Embryonic facial prominence (tissue), 1 donor: ENCODE measurements around the gene PRSS2.

Source experiments
- DNase-seq: peaks from one replicate; pipeline ENCODE4 v3.0.0-alpha.2; 2016; ENCODE audit errors: extremely low spot score

Gene PRSS2

DNA sequence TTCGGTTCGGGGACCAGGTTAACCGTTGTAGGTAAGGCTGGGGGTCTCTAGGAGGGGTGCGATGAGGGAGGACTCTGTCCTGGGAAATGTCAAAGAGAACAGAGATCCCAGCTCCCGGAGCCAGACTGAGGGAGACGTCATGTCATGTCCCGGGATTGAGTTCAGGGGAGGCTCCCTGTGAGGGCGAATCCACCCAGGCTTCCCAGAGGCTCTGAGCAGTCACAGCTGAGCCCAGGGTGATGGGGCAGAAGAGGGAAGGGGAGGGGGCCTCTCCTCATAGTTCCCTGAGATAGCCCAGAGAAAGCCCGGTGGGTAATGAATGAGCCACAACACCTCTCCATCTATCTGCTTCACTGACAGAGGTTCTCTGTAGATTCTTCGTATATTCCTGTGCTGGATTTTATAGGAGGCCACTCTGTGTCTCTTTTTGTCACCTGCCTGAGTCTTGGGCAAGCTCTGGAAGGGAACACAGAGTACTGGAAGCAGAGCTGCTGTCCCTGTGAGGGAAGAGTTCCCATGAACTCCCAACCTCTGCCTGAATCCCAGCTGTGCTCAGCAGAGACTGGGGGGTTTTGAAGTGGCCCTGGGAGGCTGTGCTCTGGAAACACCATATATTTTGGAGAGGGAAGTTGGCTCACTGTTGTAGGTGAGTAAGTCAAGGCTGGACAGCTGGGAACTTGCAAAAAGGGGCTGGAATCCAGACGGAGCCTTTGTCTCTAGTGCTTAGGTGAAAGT is 16.4 kb downstream of the PRSS2 start:
- DNase-seq: no peak

GRCh38 chr7:142787783-142788182 is 17.0 kb downstream of the PRSS2 start:
- DNase-seq: no peak

GRCh38 chr7:142788303-142789289 is 17.8 kb downstream of the PRSS2 start:
- DNase-seq: no peak

DNA sequence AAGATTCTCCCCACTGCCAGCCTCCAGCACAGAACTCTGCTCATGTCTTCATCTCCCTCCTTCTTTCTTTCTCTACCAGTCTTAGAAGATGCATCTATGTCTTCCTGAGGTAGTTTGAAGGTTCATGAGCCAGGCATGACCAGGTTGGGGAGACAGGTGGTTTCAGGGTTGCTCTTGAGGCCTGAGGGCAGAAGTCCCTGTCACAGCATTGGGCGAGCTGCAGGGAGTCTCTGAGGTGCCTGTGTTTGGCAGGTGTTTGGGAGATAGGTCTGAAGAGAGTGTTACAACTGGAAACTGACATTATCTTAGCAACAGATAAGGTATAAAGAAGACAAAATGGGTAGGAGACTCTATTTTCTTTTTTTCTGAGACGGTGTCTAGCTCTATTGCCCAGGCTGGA is 18.7 kb downstream of the PRSS2 start:
- DNase-seq: no peak

DNA sequence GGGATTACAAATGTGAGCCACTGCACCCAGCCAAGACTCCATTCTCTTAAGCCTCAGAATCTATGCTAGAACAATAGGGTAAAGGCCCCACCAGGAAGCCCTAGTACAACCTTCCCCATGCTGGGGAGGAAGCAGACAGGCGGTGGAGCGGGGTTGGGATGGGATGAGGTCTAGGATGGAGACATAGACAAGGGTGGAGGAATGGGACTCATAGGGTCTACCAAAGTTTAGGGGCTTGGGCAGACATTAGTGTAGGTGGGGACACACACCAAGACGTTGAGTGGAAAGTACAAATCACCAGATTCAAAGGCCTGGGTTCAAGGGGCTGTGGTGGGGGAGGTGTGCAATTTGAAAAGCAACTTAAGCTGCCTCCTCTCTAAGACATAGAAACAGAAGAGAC is 19.3 kb downstream of the PRSS2 start:
- DNase-seq: no peak

DNA sequence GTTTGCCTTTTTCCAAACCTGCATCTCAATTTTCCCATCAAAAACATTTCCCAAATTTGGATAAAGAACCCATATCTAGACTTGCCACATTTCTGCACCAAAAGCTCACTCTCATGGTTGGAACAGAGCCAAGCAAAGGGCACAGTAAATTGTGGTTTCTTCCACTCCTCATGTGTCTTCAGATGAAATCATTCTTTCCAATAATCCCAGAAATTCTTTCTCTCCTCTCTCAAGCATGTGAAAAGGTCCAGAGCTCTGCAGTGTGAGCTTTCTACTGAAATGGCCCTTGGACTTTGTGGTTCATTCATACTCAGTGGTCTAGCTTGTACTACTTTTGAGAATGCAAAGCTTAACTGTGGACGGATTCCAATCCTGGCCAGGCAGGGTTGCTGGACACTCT is 19.8 kb downstream of the PRSS2 start:
- no peak for DNase-seq

DNA sequence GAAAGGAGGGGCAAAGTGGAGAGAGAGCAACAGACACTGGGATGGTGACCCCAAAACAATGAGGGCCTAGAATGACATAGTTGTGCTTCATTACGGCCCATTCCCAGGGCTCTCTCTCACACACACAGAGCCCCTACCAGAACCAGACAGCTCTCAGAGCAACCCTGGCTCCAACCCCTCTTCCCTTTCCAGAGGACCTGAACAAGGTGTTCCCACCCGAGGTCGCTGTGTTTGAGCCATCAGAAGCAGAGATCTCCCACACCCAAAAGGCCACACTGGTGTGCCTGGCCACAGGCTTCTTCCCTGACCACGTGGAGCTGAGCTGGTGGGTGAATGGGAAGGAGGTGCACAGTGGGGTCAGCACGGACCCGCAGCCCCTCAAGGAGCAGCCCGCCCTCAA is 20.7 kb downstream of the PRSS2 start:
- no peak for DNase-seq

DNA sequence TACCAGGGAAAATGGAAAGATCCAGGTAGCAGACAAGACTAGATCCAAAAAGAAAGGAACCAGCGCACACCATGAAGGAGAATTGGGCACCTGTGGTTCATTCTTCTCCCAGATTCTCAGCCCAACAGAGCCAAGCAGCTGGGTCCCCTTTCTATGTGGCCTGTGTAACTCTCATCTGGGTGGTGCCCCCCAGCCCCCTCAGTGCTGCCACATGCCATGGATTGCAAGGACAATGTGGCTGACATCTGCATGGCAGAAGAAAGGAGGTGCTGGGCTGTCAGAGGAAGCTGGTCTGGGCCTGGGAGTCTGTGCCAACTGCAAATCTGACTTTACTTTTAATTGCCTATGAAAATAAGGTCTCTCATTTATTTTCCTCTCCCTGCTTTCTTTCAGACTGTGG is 21.4 kb downstream of the PRSS2 start:
- no peak for DNase-seq

GRCh38 chr7:142792593-142792992 is 21.8 kb downstream of the PRSS2 start:
- DNase-seq: no peak

DNA sequence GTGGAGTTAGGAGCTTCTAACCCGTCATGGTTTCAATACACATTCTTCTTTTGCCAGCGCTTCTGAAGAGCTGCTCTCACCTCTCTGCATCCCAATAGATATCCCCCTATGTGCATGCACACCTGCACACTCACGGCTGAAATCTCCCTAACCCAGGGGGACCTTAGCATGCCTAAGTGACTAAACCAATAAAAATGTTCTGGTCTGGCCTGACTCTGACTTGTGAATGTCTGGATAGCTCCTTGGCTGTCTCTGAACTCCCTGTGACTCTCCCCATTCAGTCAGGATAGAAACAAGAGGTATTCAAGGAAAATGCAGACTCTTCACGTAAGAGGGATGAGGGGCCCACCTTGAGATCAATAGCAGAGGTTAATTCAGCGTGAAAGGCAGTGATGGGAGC is 22.4 kb downstream of the PRSS2 start:
- DNase-seq: no peak

DNA sequence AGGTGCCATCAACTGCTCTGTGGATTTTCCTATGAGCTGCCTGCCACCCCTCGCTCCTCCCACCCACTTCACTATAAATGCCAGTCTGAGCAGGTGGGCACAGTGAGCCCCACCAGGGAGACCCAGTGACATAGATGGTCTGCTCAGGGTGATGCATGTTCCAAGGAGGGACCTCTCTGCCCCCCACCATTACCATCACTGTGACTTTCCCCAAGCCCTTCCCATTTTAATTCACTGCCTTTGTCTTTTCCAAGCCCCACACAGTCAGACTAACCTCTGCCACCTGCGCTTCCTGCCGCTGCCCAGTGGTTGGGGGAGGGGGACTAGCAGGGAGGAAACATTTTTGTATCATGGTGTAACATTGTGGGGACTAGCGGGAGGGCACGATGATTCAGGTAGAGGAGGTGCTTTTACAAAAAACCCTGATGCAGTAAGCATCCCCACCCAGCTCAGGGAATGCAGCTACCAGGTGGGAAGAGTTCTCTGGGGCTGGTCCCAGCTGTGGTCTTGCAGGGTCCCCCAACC is 24.6 kb downstream of the PRSS2 start:
- DNase-seq: no peak

DNA sequence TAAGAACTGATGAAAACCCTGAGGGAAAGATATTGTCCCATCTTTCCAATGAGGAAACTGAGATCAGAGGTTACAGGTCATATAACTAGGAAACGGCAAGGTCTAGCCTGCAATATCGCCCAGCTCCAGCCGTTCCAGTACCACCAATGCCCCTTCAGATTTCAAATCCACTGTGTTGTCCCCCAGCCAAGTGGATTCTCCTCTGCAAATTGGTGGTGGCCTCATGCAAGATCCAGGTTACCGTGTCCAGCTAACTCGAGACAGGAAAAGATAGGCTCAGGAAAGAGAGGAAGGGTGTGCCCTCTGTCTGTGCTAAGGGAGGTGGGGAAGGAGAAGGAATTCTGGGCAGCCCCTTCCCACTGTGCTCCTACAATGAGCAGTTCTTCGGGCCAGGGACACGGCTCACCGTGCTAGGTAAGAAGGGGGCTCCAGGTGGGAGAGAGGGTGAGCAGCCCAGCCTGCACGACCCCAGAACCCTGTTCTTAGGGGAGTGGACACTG is 25.3 kb downstream of the PRSS2 start:
- DNase-seq: no peak

- no peak for DNase-seq
These were observed 26.0 kb downstream of the PRSS2 start for GRCh38 chr7:142796501-142797390.

- DNase-seq: no peak
These were observed 26.9 kb downstream of the PRSS2 start for GRCh38 chr7:142797391-142798377.

- no peak for DNase-seq
These were observed 28.0 kb downstream of the PRSS2 start for GRCh38 chr7:142798451-142799436.

- DNase-seq: no peak
These were observed 28.7 kb downstream of the PRSS2 start for GRCh38 chr7:142799437-142799835.

DNA sequence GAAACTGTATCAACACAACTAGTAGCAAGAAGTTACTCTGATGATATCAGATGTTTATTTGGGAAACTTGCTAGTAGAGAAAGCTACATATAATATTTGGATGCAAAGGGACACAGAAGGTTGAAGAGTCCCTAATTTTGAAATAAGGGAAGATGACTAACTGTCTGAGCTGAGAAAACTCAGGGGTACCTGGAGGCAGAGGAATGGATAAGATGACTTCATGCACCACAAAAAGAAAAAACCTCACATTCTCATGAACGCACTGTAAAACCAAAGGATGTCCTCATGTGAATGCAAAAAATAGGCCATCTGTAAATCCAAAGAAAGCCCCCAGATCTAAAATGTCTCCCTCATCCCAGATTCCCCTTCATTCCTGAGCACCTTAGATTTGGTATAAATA is 29.3 kb downstream of the PRSS2 start:
- no peak for DNase-seq

- DNase-seq: no peak
These were observed 30.0 kb downstream of the PRSS2 start for GRCh38 chr7:142800699-142801260.
